IPS-15b (cell line): ENCODE results near the gene TOR1AIP1.

ENCODE experiments used
- H3K27me3 ChIP-seq: one replicate; pipeline ENCODE4 v1.6.1; 2013; ENCODE audit warnings: low read length; ENCODE audit not compliant: control insufficient read depth, insufficient read depth
- H3K36me3 ChIP-seq: one replicate; pipeline ENCODE4 v1.6.1; 2013; ENCODE audit warnings: low read length; ENCODE audit not compliant: control insufficient read depth, insufficient read depth
- H3K4me1 ChIP-seq: one replicate; pipeline ENCODE4 v1.6.1; 2013; ENCODE audit warnings: mild to moderate bottlenecking, low read length; ENCODE audit not compliant: control insufficient read depth, insufficient read depth
- H3K4me3 ChIP-seq: one replicate; pipeline ENCODE4 v1.5.1; 2013; ENCODE audit warnings: low read depth, low read length
- H3K9ac ChIP-seq: one replicate; pipeline ENCODE4 v1.6.1; 2013; ENCODE audit warnings: low read depth, mild to moderate bottlenecking, low read length
- H3K9me3 ChIP-seq: one replicate; pipeline ENCODE4 v1.6.1; 2013; ENCODE audit warnings: mild to moderate bottlenecking, low read length; ENCODE audit not compliant: control insufficient read depth, insufficient read depth

Gene TOR1AIP1

DNA sequence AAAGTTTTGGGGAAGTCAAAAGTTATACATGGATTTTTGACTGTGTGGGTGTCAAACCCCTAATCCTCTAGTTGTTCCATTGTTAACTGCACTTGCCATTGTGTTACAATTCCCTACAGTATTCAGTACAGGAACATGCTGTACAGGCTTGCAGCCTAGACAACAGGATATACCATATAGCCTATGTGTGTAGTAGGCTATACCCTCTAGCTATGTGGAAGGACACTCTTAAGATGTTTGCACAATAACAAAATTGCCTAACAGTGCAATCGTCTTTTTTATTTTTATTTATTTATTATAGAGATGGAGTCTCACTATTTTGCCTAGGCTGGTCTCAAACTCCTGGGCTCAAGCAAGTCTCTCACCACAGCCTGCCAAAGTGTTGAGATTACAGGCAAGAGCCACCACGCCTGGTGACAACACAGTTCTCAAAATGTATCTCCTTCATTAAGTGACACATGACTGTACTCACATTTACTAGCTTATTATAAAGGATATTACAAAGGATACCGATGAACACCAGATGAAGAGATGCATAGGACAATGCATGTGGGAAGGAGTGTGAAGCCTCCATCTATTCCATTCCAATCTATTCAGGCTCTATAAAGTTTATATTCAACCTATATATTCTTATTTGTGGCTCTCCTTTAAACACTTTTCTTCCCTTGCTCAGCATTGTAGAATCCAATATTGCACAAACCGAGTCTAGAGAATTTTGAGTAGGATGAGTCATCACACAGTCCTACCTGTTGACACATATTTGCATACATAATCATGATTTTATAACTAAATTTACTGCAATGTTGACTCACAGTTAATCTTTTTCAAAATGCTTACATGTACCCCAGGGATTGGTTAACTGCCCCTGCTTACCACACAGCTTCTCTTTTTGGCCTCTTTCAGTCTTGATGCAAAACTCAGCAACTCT, 44.1 kb downstream of the TOR1AIP1 start:
- Histone ChIP-seq H3K36me3 (no peaks in the 10 kb centered on the region), H3K4me3 (no peak overlapping the region), H3K9me3 (no peaks in the 10 kb centered on the region), H3K27me3 (no peaks in the 10 kb centered on the region), H3K4me1 (peaks cover 9% of the 10 kb centered on the region), H3K9ac (no peak overlapping the region)

DNA sequence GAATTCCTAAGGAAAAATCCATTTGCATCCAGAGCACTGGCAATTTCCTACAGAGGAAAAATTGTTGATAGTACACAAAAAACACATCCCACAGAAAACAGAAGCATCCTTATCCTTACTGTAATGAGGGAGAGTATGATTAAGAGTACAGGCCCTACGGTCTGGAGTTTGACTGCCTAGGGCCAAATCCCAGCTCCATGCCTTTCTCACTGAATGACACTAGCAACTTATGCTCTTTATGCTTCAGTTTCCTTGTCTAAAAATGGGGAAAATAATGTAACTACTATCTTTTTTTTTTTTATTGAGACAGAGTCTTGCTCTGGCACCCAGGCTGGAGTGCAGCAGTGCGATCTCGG, 44.7 kb downstream of the TOR1AIP1 start:
- H3K4me3 ChIP-seq: no peak overlapping the region
- no peaks in the 10 kb centered on the region for H3K9me3 ChIP-seq
- peaks cover 9% of the 10 kb centered on the region for H3K4me1 ChIP-seq
- no peaks in the 10 kb centered on the region for H3K36me3 ChIP-seq
- no peak overlapping the region for H3K9ac ChIP-seq
- H3K27me3 ChIP-seq: no peaks in the 10 kb centered on the region

- no peak overlapping the region for H3K9ac ChIP-seq
- no peaks in the 10 kb centered on the region for H3K27me3 ChIP-seq
- no peaks in the 10 kb centered on the region for H3K36me3 ChIP-seq
- no peak overlapping the region for H3K4me3 ChIP-seq
- no peaks in the 10 kb centered on the region for H3K9me3 ChIP-seq
- no peaks in the 10 kb centered on the region for H3K4me1 ChIP-seq
Observed at GRCh38 chr1:179929955-179930798, 48.1 kb downstream of the TOR1AIP1 start.

GRCh38 chr1:179930867-179931266, 48.8 kb downstream of the TOR1AIP1 start:
- Histone ChIP-seq H3K4me1 (no peaks in the 10 kb centered on the region), H3K9ac (no peak overlapping the region), H3K27me3 (no peaks in the 10 kb centered on the region), H3K9me3 (no peaks in the 10 kb centered on the region), H3K36me3 (no peaks in the 10 kb centered on the region), H3K4me3 (no peak overlapping the region)

DNA sequence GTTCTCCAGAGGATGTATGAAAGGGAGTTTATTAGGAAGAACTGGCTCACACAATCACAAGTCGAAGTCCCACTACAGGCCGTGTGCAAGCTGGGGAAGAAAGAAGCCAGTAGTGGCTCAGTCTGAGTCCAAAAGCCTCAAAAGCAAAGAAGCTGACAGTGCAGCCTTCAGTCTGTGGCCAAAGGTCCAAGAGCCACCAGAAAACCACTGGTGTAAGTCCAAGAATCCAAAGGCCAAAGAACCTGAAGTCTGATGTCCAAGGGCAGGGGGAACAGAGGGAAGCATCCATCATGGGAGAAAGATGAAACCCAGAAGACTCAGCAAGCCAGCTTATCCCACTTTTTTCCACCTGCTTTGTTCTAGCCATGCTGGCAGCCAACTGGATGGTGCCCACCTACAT, 51.1 kb downstream of the TOR1AIP1 start:
- Histone ChIP-seq H3K27me3 (no peaks in the 10 kb centered on the region), H3K4me3 (no peak overlapping the region), H3K9me3 (no peaks in the 10 kb centered on the region), H3K9ac (no peak overlapping the region), H3K36me3 (no peaks in the 10 kb centered on the region), H3K4me1 (no peaks in the 10 kb centered on the region)

- H3K9me3 ChIP-seq: no peaks in the 10 kb centered on the region
- H3K27me3 ChIP-seq: no peaks in the 10 kb centered on the region
- H3K4me3 ChIP-seq: no peak overlapping the region
- no peaks in the 10 kb centered on the region for H3K4me1 ChIP-seq
- no peaks in the 10 kb centered on the region for H3K36me3 ChIP-seq
- H3K9ac ChIP-seq: no peak overlapping the region
Observed at GRCh38 chr1:179935909-179936496, 53.9 kb downstream of the TOR1AIP1 start.

- Histone ChIP-seq H3K27me3 (no peaks in the 10 kb centered on the region), H3K4me1 (no peaks in the 10 kb centered on the region), H3K36me3 (no peaks in the 10 kb centered on the region), H3K9me3 (no peaks in the 10 kb centered on the region), H3K9ac (no peak overlapping the region), H3K4me3 (no peak overlapping the region)
Observed at GRCh38 chr1:179937668-179938254, 55.7 kb downstream of the TOR1AIP1 start.

DNA sequence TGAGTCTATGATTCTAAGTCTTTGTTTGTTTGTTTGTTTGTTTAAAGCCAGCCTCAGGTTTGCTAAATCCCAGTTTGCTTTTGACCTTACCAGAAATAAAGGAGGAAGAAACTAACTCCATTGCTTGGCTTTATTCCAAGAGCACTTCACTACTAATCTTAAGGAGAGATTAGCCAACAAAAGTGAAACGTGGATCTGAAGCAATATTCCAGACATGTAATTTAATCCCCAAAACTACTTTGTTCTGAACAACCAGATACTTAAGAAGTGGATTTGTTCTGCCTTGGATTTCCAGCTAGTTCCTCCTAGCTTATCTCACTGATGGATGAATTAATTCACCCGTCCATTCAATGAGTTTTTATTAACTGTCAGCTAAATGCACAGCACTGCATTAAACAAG, 56.7 kb downstream of the TOR1AIP1 start:
- no peaks in the 10 kb centered on the region for H3K9me3 ChIP-seq
- no peaks in the 10 kb centered on the region for H3K36me3 ChIP-seq
- H3K9ac ChIP-seq: no peak overlapping the region
- H3K4me3 ChIP-seq: no peak overlapping the region
- H3K27me3 ChIP-seq: no peaks in the 10 kb centered on the region
- no peaks in the 10 kb centered on the region for H3K4me1 ChIP-seq

- H3K9me3 ChIP-seq: no peaks in the 10 kb centered on the region
- no peak overlapping the region for H3K9ac ChIP-seq
- H3K4me3 ChIP-seq: no peak overlapping the region
- no peaks in the 10 kb centered on the region for H3K4me1 ChIP-seq
- H3K36me3 ChIP-seq: no peaks in the 10 kb centered on the region
- H3K27me3 ChIP-seq: no peaks in the 10 kb centered on the region
Observed at GRCh38 chr1:179939941-179940340, 57.9 kb downstream of the TOR1AIP1 start.

- H3K4me1 ChIP-seq: no peaks in the 10 kb centered on the region
- H3K9ac ChIP-seq: no peak overlapping the region
- no peak overlapping the region for H3K4me3 ChIP-seq
- H3K9me3 ChIP-seq: no peaks in the 10 kb centered on the region
- no peaks in the 10 kb centered on the region for H3K27me3 ChIP-seq
- no peaks in the 10 kb centered on the region for H3K36me3 ChIP-seq
Observed at GRCh38 chr1:179941454-179941853, 59.4 kb downstream of the TOR1AIP1 start.

DNA sequence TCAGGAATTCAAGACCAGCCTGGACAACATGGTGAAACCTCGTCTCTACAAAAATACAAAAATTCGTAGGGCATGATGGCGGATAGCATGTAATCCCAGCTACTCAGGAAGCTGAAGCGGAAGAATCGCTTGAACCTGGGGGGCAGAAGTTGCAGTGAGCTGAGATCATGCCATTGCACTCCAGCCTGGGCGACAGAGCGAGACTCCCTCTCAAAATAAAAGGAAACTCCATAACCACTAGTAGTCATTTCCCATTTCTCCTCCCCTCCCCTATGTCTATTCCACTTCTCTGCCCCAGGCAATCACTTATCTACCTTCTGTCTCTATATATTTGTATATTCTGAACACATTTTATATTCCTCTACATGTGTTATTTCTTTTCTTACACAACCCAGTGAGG, 68.6 kb downstream of the TOR1AIP1 start:
- Histone ChIP-seq H3K4me3 (no peak overlapping the region), H3K9ac (no peak overlapping the region), H3K9me3 (no peaks in the 10 kb centered on the region), H3K4me1 (no peaks in the 10 kb centered on the region), H3K36me3 (no peaks in the 10 kb centered on the region), H3K27me3 (no peaks in the 10 kb centered on the region)
